Ovary (tissue), 9 donors: ENCODE measurements around the gene RBM4B. TPM values are rescaled to one million over a fixed set of nuclear protein-coding genes. Genes with fewer than 3 reads are reported as not detected.

Experiments
- DNase-seq, 5 donors: peaks; one replicate each; pipeline ENCODE4 v3.0.0-alpha.2; 2019 to 2020
- H3K27ac ChIP-seq, 2 donors: fragments of 200-600 bp; one replicate each; pipeline versions ENCODE4 v1.5.1 to v1.8.0; 2019 to 2022
- H3K27me3 ChIP-seq: fragments of 200-600 bp; one replicate; pipeline ENCODE4 v1.8.0; 2022
- H3K36me3 ChIP-seq: fragments of 200-600 bp; sonication (generic); one replicate; pipeline ENCODE4 v1.5.1; 2019
- H3K4me1 ChIP-seq: one replicate; pipeline ENCODE4 v1.8.1; 2013; ENCODE audit warnings: mild to moderate bottlenecking, moderate library complexity; ENCODE audit not compliant: insufficient read depth
- H3K4me3 ChIP-seq: fragments of 200-600 bp; sonication (generic); one replicate; pipeline ENCODE4 v1.5.1; 2017
- H3K9me3 ChIP-seq, 2 donors: fragments of 200-600 bp in 1 of 2; sonication (generic) in 1 of 2; one replicate each; pipeline versions ENCODE4 v1.5.1 to v1.8.1; 2013 to 2019; ENCODE audit warnings: mild to moderate bottlenecking in 1 of 2, moderate library complexity in 1 of 2
- CTCF ChIP-seq, 3 donors: fragments of 450-650 bp in 2 of 3; fragments of 200-600 bp in 1 of 3; IDR thresholded peaks; one replicate each; pipeline versions ENCODE4 v1.5.1 to v1.8.0; 2016 to 2022; ENCODE audit warnings: antibody characterized with exemption in 3 of 3, mild to moderate bottlenecking in 1 of 3
- EP300 ChIP-seq: sonication (generic); formaldehyde crosslinking; IDR thresholded peaks from one replicate; pipeline ENCODE4 v1.6.1; 2017; ENCODE audit warnings: antibody characterized with exemption
- POLR2A ChIP-seq: fragments of 450-650 bp; IDR thresholded peaks from one replicate; pipeline ENCODE4 v1.6.1; 2017; ENCODE audit warnings: antibody characterized with exemption, mild to moderate bottlenecking, moderate library complexity
- WGBS, 3 donors: extraction: QIAGEN DNeasy Blood & Tissue Kit in 1 of 3; methylation state at CpG; one replicate each; pipeline versions ENCODE4 v1.1.5 to v1.1.7; 2013 to 2017; 5-methylcytosine and 5-hydroxymethylcytosine counted together
- intact Hi-C, 4 donors: fragments of 100-400 bp; cut with DNase I; formaldehyde crosslinking; loops; one replicate each; pipeline versions ENCODE4 v1.11.0 to v1.15.1; 2022 to 2023
- polyA plus RNA-seq, 2 donors: library from polyadenylated mRNA; stranded (reverse); fragments of 200-250 nt in 1 of 2; fragments of 350-450 nt in 1 of 2; fragmentation: Illumina TruSeq in 1 of 2; extraction: RNeasy Lipid Tissue Mini Kit (QIAGEN cat#74804) in 1 of 2; gene quantifications; one replicate each; pipeline ENCODE4 v1.2.3, GENCODE V29; 2013 to 2014
- total RNA-seq, 7 donors: library from RNA; depleted of rRNA in 2 of 7; stranded (reverse); fragments of >200 nt in 2 of 7; fragmentation: NEBNext Ultra II Directional in 3 of 7; extraction: Animal tissue kit (Norgen Biotek cat#: 25700) in 3 of 7; gene quantifications; one replicate each; pipeline versions ENCODE4 v1.1.0 to v1.2.4, GENCODE V29; 2016 to 2023
- donor health status: DM: no; HTN: no; CAD: no; lungs with moderate emphysema.
- donor health status: DM: no; HTN: no; CAD: no.
- donor health status: Bipolar disorder and iron deficiency.
- donor health status: DM: yes; HTN: yes; CAD: no.
- donor health status: DM: no; HTN: no; CAD: no.
- donor health status: DM: yes; HTN: yes; CAD: no.

The RBM4B gene
- total and polyA plus RNA-seq, 9 donors: 16.1 to 46.2 (median 30.2) TPM

GRCh38 chr11:66663741-66664296 lies 13.9 kb downstream of the RBM4B start:
- Histone ChIP-seq H3K4me3 (no peak overlapping the region), H3K27ac (no peak overlapping the region), H3K9me3 (no peaks in the 10 kb centered on the region), H3K27me3 (no peaks in the 10 kb centered on the region), H3K4me1 (no peaks in the 10 kb centered on the region), H3K36me3 (no peaks in the 10 kb centered on the region)
- DNase-seq: no peak
- intact Hi-C loops: no loop called here
- WGBS, 3 donors: 82 to 93% (median 88%) methylated on average over 1 of the region's 1 CpG
- TF ChIP-seq CTCF (IDR thresholded peaks at IDR 0.05) (no peak), POLR2A (no peak), EP300 (no peak)

GRCh38 chr11:66659763-66660162 lies 17.9 kb downstream of the RBM4B start:
- H3K4me3 ChIP-seq: no peak overlapping the region

GRCh38 chr11:66653123-66653522 lies 24.6 kb downstream of the RBM4B start:
- H3K36me3 ChIP-seq: no peaks in the 10 kb centered on the region
- 86 to 90% (median 87%) methylated on average over 6 of the region's 6 CpGs for WGBS, 3 donors
- H3K27ac ChIP-seq: no peak overlapping the region
- TF ChIP-seq CTCF (IDR thresholded peaks at IDR 0.05) (no peak), EP300 (no peak)
- DNase-seq: no peak
- H3K4me1 ChIP-seq: no peaks in the 10 kb centered on the region
- intact Hi-C loops: no loop called here
- H3K9me3 ChIP-seq: no peaks in the 10 kb centered on the region
- no peaks in the 10 kb centered on the region for H3K27me3 ChIP-seq
- no peak overlapping the region for H3K4me3 ChIP-seq

More at GRCh38 chr11:66659763-66660162, 17.9 kb downstream of the RBM4B start:
- no peaks in the 10 kb centered on the region for H3K36me3 ChIP-seq
- intact Hi-C loops: no loop called here
- H3K9me3 ChIP-seq: no peaks in the 10 kb centered on the region
- 68 to 71% (median 70%) methylated on average over 2 of the region's 2 CpGs for WGBS, 3 donors
- H3K27me3 ChIP-seq: no peaks in the 10 kb centered on the region
- no peaks in the 10 kb centered on the region for H3K4me1 ChIP-seq
- no peak for DNase-seq
- H3K27ac ChIP-seq: no peak overlapping the region
- TF ChIP-seq CTCF (IDR thresholded peaks at IDR 0.05) (no peak), POLR2A (no peak), EP300 (no peak)

- WGBS, 3 donors: 90 to 92% (median 92%) methylated on average over 7 of the region's 7 CpGs
- DNase-seq: no peak
- H3K4me3 ChIP-seq: no peak overlapping the region
- H3K9me3 ChIP-seq: no peaks in the 10 kb centered on the region
- no peaks in the 10 kb centered on the region for H3K27me3 ChIP-seq
- intact Hi-C loops: no loop called here
- no peaks in the 10 kb centered on the region for H3K36me3 ChIP-seq
- no peak overlapping the region for H3K27ac ChIP-seq
- H3K4me1 ChIP-seq: no peaks in the 10 kb centered on the region
- no peak for TF ChIP-seq EP300
- TF ChIP-seq CTCF (IDR thresholded peaks at IDR 0.05): no peak
- no peak for TF ChIP-seq POLR2A
Measured at GRCh38 chr11:66652651-66653050, 25.0 kb downstream of the RBM4B start.
